Stimulated activated CD4-positive, alpha-beta T cell treated with anti-CD3 and anti-CD28 coated beads, TNF-alpha, amount 100 ng/mL, for 24 hours (primary cell): ENCODE data around the gene TNIP3.
"Not testable (repeated sequence)": the region's sequence is repeated elsewhere in the genome, so short reads cannot be mapped to it uniquely, and the experiment has no call there.

Experiments used
- DNase-seq, 3 experiments: peaks; one replicate each; pipeline ENCODE4 v3.0.0-alpha.2; 2020; ENCODE audit warnings: low read depth in 3 of 3

TNIP3 gene

DNA sequence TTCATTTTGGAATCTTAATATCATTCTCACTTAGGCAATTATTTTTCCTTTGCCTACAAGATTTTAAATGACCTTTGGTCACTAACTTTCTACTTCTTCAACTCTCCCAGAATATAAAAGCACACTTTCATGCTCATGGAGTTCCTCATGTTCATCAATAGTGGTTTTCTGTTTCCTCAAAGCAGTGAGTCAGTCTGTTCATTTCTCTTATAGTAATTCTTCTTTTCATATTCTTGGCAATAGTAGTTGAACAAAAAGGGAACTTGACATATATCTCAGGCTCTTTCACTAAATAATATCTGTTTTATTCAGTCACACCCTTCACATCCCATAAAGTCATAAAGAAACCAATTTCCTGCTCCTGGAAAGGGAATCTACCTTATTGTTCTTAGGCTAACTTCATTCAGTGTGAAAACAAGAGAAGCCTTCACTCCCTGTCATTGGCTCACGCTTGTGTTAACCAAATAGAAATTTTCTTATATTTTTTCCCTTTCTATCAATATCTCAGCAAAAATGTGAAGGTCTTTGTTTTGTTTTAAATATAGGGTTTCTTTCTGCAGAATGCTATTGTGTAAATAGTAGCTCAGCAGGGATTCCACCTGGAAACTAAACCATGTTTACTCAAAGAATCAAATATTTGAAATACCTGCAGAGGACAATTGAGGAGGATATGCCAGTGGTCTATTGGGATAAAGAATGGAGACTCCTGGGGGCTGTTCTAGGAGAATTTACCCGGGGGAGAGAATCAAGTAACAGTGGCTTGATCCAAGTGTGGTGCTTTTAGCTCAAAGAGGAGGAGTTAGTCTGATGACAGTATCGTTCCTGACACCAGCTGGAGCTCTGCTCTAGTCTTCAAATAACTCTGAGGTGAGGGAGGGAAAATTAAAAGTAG, 13.4 kb upstream of the TNIP3 start:
- DNase-seq = no peak

DNA sequence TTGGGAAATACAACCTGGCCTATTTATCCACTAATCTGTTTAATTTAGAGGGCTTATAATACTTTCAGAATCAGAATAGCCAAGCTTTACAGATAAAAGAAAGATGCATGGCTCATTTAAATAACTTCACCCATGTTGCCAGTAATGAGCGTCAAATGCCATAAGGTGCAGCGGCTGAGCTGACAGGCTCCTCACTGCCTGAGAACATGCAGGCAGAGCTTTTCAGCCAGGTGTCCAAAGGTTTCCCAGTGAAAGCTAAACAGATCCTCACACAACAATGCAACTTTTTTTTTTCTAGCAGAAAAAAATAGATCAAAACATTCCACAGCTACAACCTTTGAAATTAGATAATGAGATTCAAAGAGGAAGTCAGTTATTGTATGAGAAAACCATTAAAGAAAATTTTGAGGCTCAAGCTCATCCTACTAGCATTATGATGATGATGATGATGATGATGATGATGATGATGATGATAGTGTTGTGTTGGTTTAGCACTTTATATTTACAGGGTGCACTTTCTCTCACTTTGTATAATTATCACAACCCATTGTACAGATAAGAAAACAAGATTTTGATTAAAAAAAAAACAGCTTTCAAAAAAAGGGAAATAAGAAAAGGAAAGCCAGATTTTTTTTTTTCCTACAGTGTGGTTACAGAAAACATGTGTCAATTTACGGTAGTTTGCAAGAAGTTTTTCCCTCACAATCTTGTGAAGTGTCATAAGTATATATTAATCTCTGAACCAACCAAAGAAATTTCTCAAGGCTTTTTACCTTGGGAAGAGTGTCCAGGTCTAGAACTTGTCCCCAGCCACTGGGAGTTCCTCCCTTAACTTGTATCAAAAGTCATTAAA, 12.2 kb upstream of the TNIP3 start:
- DNase-seq = no peak

DNA sequence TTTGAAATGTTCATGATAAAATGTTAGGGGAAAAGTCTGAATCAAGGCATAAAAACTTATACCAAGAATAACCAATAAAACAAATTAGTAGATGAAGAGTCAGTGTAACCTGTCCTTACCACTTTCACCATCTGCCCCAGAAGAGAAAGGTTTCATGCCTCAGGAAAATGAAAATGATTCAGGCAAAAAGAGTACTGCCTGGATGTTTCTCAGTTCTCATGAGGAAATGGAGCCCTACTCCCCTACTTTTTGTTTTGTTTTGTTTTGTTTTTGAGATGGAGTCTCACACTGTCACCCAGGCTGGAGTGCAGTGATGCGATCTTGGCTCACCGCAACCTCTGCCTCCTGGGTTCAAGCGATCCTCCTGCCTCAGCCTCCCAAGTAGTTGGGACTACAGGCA, 7.4 kb upstream of the TNIP3 start:
- DNase-seq = not testable (repeated sequence)

DNA sequence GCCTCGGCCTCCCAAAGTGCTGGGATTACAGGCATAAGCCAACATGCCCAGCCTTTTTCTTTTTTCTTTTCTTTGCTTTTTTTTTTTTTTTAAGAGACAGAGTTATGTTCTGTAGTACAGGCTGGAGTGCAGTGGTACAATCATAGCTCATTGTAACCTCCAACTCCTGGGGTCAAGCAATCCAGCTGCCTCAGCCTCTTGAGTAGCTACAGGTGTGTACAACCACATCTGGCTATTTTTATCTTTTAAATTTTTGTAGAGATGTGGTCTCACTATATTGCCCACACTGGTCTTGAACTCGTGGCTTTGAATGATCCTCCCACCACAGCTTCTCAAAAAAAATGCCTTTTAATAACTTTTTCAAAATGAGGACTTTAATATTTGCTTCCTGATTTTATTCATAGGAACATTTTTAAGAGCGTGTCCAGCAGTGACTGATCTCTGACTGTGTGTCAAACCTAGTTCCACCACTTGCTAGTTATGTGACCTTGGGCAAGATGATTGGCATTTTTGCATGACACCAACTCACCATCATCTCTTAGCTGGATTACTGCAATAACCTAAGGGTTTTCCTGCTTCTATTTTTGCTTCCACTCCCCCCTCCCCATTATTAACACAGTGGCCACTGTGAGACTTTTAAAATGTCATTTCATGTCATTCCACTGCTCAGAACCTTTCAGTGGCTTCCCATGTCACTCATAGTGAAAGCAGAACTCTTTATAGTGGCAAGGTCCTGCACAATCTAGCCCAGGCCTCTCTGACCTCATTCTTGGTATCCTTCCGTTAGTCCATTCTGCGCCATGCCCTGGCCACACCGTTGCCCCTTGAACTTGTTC, 4.5 kb upstream of the TNIP3 start:
- DNase-seq = no peak

DNA sequence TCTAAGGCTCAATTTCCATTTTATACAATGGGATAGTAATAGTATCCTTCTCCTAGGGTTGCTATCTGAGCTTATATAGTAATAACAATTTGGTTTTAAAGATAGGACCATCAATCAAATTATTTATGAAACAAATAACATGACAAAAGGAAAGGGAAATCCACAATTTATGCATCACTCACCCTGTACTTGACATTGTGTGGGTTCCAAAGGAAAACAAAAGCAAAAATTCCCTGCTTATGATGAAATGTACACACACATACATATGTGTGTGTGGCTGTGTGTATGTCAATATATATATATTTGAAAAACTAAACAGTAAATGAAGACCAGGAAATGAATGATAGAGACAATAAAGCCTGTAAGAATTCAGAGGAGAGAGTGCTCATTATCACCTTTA, 2.9 kb upstream of the TNIP3 start:
- no peak for DNase-seq

DNA sequence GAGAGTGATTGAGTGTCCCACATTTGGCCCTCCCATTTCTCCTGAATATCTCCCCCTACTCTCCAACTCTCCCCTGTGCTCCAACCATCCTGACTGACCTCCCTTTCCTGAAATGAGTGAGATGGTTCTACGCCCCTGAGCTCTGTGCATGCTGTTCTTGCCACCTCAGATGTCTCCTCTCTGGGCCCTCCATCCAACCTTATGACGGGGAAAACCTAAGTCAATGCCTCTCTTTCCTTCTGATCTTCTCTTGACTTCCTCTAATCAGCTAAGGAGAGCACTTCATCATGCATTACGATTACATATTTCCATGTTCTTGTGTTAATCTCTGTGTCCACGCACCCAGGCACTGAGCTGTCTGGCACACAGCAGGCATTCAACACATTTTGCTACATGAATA, 1.1 kb upstream of the TNIP3 start:
- DNase-seq = no peak

DNA sequence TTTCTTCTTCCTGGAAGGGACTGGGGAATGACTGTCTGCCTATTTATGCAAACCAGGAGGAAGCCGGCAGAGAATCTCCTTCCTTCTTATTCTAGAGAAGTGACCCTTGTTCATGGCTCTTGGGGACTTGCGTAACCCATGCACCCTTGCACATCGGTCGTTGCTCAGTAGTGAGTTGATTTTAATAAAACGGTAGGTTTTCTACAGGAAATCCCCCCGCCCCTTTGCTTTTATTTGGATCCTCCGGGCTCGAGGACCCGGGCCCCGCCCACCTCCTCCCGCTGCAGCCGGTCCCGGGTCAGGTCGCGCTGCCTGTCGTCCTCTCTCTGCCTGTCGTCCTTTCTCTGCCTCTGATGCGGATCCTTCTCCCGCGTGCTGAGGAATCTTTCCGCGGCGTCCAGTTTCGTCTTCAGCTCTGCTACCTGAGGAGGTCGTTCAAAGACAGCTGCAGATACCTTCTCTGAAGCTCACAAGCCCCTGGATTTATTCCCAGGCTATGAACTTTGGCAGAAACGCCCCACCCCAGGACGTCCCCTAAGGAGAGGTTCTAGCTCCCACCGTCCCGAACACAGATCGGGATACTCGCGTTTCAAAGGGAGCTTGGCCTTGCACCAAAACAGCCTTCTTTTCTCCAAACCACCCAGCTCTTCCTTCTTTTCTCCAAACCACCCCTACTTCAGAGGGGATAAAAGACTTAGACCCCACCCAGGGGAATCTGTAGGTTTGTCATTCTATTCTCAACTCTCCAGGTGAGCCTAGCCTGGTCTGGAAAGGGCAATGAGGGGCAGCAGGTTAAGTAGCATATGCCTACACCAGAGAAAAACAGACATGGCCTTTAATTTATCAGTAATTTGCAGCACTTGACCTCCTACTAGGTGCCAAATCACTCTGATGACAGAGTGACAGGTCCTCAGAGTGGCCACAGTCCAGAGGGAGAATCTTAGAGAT, 7.0 kb downstream of the TNIP3 start:
- no peak for DNase-seq

DNA sequence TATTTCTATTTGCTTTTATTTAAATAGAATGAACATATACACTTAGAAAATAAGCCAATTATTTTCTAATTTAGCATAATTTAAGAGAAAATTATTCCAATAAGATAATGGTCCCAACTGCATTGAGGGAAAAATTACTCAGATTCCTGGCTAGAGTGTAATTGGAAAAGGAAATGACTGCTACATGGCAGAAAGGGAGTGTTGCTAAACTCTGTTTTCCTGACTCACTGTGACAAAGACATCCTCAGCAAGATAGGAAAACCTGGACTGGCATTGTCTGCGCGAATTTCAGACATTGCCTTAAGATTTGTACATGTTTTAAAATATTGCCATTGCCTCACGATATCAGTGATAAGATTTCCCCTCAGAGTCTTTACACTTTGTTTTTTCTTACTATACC, 8.2 kb downstream of the TNIP3 start:
- no peak for DNase-seq

DNA sequence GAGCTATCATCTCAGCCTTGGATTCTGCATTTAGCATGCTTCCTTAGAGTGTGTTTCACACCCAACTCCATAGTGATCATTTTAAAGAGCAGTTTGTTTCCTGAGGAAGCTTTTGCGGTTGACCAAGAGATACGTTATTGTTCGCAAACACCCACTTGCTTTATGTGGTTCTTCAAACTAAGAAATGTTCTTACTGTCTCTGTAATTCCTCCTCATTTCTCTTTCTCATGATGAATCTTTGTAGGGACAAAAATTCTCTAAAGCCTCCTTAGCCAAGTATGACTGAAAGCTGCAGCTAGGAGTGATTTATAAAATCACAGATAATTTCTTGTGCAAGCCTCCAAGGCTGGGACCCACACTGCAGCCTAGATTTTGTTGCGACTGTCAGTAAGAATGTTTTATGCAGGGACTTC, 10.0 kb downstream of the TNIP3 start:
- no peak for DNase-seq

DNA sequence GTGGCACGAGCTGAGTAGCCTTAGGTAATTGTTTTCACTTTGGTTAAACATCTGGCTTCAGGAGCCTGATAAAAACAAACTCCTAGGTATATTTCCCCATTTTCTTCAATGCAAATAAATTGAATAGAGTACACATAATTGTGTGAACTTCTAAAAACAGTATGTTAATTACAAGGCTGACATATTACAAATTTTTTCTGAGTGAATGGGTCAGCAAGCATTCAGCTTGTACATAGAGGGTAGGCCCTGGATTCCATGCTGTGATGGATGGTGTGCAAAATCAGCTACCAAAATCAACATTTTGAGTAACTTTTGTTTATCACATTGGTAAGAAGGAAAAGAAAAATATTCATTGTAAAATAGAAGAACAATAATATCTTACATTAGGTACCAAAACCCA, 12.2 kb downstream of the TNIP3 start:
- DNase-seq = no peak

DNA sequence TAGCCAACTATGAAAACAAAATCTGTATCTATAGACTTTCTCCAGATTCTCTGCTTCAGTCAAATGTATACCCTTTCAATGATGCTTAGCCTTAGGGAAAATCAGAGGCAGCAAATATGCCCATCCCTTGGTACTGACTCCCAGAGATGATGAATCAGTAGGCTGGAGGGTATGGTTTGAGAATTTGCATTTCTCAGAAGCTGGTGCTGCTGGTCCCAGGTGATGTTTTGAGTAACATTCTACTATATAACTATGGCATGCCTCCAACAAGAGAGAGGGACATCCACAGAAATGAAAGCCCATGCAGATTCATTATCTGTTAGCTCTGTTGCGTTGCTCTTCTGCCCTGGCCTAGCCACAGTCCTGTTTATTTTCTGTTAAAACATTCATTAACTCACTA, 13.6 kb downstream of the TNIP3 start:
- no peak for DNase-seq

DNA sequence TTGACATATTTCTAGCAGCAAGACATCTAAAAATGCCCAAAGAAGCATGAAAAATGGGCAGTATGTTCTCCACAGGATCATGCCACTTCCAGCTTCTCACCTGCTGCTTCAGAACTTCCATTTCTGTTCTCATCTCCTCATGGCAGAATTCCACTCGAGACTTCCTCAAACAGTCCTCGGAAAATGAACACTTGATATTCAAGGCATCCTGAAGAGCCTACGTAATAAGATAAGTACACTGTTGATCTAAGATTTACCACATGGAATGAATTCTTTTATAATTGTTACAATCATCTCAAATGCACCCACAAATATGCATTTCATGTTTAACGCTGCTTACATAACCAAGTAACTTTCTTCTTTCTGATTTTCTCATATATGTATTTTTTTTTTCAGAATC, 14.1 kb downstream of the TNIP3 start:
- no peak for DNase-seq

DNA sequence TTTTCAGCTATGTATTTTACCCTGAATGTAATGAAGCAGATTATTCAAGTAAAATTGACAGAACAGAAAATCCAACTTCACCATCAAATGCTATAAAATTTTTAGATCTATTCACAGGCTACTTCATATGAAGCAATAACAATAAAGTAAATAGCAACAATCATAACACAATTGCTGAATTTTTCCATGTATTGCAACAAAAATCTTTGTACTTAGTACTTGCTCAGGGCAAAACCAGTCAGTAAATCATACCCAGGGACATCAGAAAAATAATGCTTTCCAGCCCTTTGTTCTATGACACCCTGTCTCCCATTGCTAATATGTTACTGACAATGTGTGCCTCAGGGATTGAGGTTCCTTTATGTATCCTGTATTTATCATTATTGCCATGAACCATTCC, 15.5 kb downstream of the TNIP3 start:
- no peak for DNase-seq

DNA sequence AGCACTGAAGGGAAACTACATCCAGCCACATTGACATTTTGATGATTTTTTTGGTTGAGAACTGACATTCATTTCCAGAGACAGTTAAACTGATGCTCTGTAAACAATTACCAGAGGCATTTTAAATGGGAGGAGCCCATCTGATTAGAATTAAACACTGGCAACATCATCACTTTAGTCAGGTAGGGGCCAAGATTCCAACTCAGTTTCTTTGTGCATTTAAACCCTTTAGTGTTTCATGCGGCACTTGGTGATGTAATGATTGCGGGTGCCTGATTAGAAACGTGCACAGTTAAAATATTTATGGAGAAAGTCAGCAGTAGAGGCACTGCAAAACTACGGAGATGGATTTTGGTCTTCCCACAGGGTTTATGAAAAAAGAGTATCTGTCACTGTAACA, 16.1 kb downstream of the TNIP3 start:
- DNase-seq = no peak

DNA sequence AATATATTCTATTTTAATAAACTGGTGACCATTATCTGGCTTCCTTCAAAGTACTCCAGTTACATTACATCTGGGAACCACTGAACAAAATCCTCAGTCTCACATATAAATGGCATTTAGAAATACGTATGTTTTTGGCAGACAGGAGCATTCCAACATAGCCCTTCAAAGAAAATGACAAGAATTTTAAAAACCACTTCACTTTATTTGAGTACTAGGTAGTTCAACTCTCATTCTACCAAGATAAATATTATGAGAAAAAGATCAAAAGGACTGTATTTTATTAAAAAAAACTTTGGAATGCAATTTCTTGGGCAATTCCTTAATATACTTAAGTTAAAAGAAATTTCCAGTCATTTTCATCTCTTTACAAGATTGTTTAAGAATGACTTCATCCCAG, 17.6 kb downstream of the TNIP3 start:
- no peak for DNase-seq

DNA sequence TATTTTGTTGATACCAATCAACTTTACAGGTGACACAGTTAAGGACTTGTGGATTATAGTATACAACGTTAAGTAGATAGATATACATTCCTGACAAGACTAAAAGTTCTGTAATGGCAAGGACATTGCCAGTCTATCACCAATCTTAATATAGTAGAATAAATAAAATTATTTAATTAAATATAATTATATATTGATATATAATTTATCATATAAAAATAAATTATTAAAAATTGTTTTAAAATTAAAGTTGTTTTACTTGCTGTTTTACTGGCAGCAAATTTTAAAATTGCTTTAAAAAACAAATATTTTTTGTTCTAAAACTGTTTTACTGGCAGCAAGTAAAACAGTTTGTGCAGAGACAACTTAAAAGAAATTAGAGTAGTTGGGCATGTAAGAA, 18.7 kb downstream of the TNIP3 start:
- no peak for DNase-seq

DNA sequence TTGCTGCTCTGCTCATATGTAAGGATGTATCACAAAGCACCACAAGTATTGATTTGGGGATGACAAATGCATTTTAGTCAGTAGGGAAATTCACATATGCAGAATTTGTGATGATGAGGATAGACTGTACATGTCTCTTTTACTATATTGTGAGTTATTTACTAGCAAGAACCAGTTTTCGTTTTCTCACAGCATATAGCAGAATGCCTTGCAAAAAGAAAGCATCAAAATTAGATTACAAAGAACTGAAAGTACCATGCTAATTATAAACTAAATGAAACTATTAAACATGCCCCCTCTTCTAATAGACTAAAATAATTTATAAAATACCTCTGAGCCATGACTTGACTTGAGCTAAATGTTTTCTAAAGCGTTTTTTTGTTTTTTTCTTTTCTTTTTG, 20.1 kb downstream of the TNIP3 start:
- DNase-seq = no peak

DNA sequence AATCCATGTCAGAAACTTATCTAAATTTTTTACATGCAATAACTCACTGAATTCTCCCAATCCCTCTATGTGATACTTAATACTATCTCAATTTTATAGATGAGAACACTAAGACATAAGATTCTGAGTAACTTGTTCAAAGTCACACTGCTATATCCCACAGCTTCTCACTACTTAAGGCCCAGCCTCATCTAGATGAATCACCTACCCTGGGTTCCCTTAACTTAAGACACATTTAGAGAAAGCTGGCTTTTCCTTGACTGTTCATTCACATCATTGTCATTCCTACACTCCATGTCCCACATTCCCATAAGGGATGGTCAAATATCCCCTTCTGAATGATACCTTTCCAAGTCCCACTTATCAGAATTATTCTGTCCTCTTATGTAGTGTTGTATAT, 21.0 kb downstream of the TNIP3 start:
- no peak for DNase-seq

DNA sequence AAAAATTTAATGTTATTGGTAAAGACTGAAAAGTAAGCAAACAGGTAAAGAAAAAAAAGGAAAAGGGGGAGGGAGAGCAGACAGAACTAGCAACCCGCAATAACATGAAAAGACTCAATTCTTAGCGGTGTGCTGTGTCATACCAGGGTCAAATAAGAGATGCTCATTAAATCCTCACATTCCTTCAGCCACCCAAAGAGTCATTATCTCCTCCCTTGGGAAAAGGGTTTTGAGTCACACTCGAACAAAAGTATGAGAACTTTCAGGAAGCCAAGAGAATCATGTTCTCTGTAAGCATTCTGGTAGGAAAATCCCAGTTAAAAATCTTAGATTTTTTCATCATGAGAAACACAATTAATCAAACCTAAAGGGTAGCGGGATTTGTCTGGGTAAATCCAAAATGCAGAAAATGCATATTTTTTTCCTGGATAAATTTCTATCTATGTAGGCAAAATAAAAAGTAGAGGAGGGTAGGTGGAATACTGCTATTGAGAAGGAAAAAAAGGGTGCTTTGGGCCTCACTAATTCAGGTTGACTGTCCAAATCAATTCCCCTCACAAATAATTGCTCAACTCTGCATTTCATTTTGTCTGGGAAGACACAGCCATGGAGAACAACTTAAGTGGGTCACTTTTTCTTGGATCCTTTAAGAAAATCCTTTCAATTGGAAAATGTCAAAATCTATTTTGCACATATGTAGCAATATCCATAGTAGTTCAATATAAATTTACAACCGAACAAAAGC, 23.2 kb downstream of the TNIP3 start:
- DNase-seq = no peak

DNA sequence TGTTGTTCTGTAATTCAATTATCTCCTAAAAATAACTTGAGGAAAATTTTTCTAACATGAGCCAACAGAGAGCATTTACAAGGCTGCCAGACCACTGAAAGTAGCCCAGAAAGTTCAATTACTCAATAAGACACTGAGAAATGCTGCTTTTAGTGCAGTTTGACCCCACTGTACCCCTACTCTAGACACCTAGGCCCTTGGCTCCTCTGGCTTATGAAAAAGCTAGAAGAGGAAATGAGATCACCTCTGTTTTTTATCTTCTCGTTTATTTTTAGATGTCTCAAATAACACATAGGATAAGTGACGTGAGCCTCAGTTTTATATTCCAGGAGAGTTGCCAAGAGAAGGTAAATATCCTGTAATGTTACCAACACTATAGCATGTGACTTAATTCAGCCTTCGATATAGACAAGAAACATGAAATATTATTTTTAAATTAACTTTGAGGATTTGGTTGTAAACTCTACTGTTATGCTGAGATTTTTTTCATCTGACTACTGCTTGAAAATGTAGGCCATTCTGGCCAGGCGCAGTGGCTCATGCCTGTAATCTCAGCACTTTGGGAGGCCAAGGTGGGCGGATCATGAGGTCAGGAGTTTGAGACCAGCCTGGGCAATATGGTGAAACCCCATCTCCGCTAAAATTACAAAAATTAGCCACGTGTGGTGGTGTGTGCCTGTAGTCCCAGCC, 24.4 kb downstream of the TNIP3 start:
- no peak for DNase-seq
